Calu3 (cell line): ENCODE data around the gene SPPL3. TPM values are rescaled to one million over a fixed set of nuclear protein-coding genes. Genes with fewer than 3 reads are reported as not detected.

Experiments
- BruUV-seq: library from RNA; stranded (reverse); fragments of 400-500 nt; replicated peaks from 2 replicates; lab custom pipeline; 2021; lab: Mats Ljungman, UMichigan
- CTCF ChIA-PET: fragments of 300-600 bp; sonication (Branson Sonifier 250); formaldehyde crosslinking; loops from one replicate; lab custom pipeline; 2022; ENCODE audit warnings: antibody characterized with exemption; lab: Charles Lee
- DNase-seq: peaks from one replicate; pipeline ENCODE4 v3.0.0; 2022
- H3K27ac Mint-ChIP-seq: one replicate; pipeline ENCODE4 v1.8.0; 2022; ENCODE audit warnings: mixed read lengths; ENCODE audit not compliant: unreplicated experiment
- H3K27me3 Mint-ChIP-seq: one replicate; pipeline ENCODE4 v1.8.0; 2022; ENCODE audit warnings: mixed read lengths; ENCODE audit not compliant: unreplicated experiment
- H3K36me3 Mint-ChIP-seq: one replicate; pipeline ENCODE4 v1.8.0; 2022; ENCODE audit warnings: mild to moderate bottlenecking, moderate library complexity, mixed read lengths; ENCODE audit not compliant: insufficient read depth, unreplicated experiment
- H3K4me1 Mint-ChIP-seq: one replicate; pipeline ENCODE4 v1.8.0; 2022; ENCODE audit warnings: mild to moderate bottlenecking, low read depth, mixed read lengths; ENCODE audit not compliant: unreplicated experiment
- H3K4me3 Mint-ChIP-seq: one replicate; pipeline ENCODE4 v1.8.0; 2022; ENCODE audit warnings: mild to moderate bottlenecking, low read depth, moderate library complexity, mixed read lengths; ENCODE audit not compliant: unreplicated experiment
- H3K9me3 Mint-ChIP-seq: one replicate; pipeline ENCODE4 v1.8.0; 2022; ENCODE audit warnings: low read depth, mixed read lengths; ENCODE audit not compliant: unreplicated experiment
- CTCF ChIP-seq: fragments of 200-600 bp; IDR thresholded peaks from one replicate; pipeline ENCODE4 v1.8.0; 2022; ENCODE audit warnings: antibody characterized with exemption; ENCODE audit not compliant: unreplicated experiment
- intact Hi-C: fragments of 100-400 bp; cut with micrococcal nuclease; formaldehyde crosslinking; loops from one replicate; pipeline ENCODE4 v1.10.0; 2022; ENCODE audit not compliant: unreplicated experiment
- total RNA-seq: library from RNA; stranded (reverse); gene quantifications from 2 replicates; pipeline ENCODE4 v1.2.3, GENCODE V29; 2022

SPPL3 gene
- total RNA-seq, 1 experiment from 2014 or later: 61.0 TPM

DNA sequence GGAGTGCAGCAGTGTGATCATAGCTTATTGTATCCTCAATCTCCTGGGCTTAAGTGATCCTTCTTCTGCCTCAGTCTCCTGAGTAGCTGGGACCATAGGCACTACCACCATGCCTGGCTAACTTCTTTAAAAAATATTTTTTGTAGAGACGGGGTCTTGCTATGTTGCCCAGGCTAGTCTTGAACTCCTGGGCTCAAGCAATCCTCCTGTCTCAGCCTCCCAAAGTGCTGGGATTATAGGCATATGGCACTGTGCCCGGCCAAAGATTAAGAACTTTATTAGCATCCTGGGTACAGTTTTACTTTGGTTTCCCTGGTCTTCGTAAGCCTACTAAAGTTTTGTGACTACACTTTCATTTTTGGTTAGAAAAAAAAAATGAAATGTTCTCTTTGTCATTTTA lies 94.1 kb downstream of the SPPL3 start:
- H3K4me3 Mint-ChIP-seq: no peak overlapping the region
- no peaks in the 10 kb centered on the region for H3K36me3 Mint-ChIP-seq
- CTCF ChIA-PET: no interaction called here
- intact Hi-C loops: no loop called here
- no TSS peak for BruUV-seq
- no peaks in the 10 kb centered on the region for H3K4me1 Mint-ChIP-seq
- TF ChIP-seq CTCF: no peak
- H3K27me3 Mint-ChIP-seq: no peaks in the 10 kb centered on the region
- no peak for DNase-seq
- H3K27ac Mint-ChIP-seq: no peak overlapping the region
- no peaks in the 10 kb centered on the region for H3K9me3 Mint-ChIP-seq

GRCh38 chr12:120804428-120804827 lies 99.7 kb downstream of the SPPL3 start:
- BruUV-seq: no TSS peak
- Mint-ChIP-seq H3K27ac (no peak overlapping the region), H3K4me3 (no peak overlapping the region), H3K36me3 (peaks cover 4% of the 10 kb centered on the region), H3K4me1 (peaks cover 12% of the 10 kb centered on the region), H3K9me3 (no peaks in the 10 kb centered on the region), H3K27me3 (no peaks in the 10 kb centered on the region)
- intact Hi-C loops: no loop called here
- no peak for DNase-seq
- CTCF ChIA-PET: no interaction called here
- no peak for TF ChIP-seq CTCF

- intact Hi-C loops: no loop called here
Measured at GRCh38 chr12:120801146-120801545, 103.0 kb downstream of the SPPL3 start.

GRCh38 chr12:120800665-120801064 lies 103.5 kb downstream of the SPPL3 start:
- Mint-ChIP-seq H3K4me1 (peaks cover 12% of the 10 kb centered on the region), H3K27ac (no peak overlapping the region), H3K36me3 (peaks cover 9% of the 10 kb centered on the region), H3K27me3 (no peaks in the 10 kb centered on the region), H3K9me3 (no peaks in the 10 kb centered on the region), H3K4me3 (no peak overlapping the region)
- DNase-seq: no peak
- BruUV-seq: no TSS peak
- intact Hi-C loops: no loop called here
- TF ChIP-seq CTCF: no peak
- CTCF ChIA-PET: interaction anchor here (0.5 to 1.0 kb wide), 2 partner anchors 20 to 433 kb away, joined by 3 read pairs; no protein-coding TSS in a partner anchor

More at GRCh38 chr12:120801146-120801545, 103.0 kb downstream of the SPPL3 start:
- peak; percentile 6 for DNase-seq
- CTCF ChIA-PET: interaction anchor here (0.6 to 0.7 kb wide), 2 partner anchors 16 to 170 kb away, joined by 3 read pairs; no protein-coding TSS in a partner anchor
- peaks cover 12% of the 10 kb centered on the region for H3K4me1 Mint-ChIP-seq
- H3K9me3 Mint-ChIP-seq: no peaks in the 10 kb centered on the region
- peaks cover 9% of the 10 kb centered on the region for H3K36me3 Mint-ChIP-seq
- H3K27ac Mint-ChIP-seq: no peak overlapping the region
- no peak overlapping the region for H3K4me3 Mint-ChIP-seq
- TF ChIP-seq CTCF: no peak
- no peaks in the 10 kb centered on the region for H3K27me3 Mint-ChIP-seq
- no TSS peak for BruUV-seq
